ENCODE measurements around the gene STX18.

DNA sequence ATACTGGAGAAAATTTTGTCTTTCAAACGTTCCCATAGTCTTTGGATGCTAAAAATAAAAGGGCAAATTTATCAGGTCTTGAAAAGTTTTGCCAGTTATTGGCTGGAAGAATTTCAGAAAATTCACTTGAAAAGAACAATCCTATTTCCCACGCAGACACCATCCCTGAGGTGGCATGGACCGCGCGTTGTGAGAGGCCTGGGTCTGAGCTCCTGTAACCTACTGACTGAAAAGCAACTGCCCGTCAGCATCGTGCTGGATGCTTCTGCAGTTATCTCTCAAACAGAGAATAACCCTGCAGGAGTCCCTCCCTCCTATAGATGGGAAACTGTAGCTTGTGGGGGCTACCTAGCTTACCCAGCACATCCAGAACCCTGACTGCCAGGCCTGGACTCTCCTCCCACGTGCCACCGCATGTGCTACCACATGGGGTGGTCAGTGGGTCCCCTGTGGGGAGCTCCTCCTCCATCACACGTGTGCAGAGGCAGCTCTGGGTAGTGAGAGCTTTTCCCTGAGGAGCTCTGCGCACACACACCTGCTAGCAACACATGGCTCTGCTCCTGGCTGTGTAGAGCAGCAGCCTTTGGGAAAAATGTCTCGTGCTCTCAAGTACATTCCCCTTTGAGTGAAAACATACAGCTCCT is 118.9 kb downstream of the STX18 start:
- TF ChIP-seq, protein P1, sequence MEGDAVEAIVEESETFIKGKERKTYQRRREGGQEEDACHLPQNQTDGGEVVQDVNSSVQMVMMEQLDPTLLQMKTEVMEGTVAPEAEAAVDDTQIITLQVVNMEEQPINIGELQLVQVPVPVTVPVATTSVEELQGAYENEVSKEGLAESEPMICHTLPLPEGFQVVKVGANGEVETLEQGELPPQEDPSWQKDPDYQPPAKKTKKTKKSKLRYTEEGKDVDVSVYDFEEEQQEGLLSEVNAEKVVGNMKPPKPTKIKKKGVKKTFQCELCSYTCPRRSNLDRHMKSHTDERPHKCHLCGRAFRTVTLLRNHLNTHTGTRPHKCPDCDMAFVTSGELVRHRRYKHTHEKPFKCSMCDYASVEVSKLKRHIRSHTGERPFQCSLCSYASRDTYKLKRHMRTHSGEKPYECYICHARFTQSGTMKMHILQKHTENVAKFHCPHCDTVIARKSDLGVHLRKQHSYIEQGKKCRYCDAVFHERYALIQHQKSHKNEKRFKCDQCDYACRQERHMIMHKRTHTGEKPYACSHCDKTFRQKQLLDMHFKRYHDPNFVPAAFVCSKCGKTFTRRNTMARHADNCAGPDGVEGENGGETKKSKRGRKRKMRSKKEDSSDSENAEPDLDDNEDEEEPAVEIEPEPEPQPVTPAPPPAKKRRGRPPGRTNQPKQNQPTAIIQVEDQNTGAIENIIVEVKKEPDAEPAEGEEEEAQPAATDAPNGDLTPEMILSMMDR (IDR thresholded peaks at IDR 0.05 in 4 of 5, conservative IDR thresholded peaks at IDR 0.05 in 1 of 5): no peak
- TF ChIP-seq POLR2A (IDR thresholded peaks at IDR 0.05): no peak
